ENCODE data around the gene ACRBP. TPM values are rescaled to one million over a fixed set of nuclear protein-coding genes. Genes with fewer than 3 reads are reported as not detected.

The ACRBP gene
- total and polyA plus RNA-seq, 9 donors, result 1.4 to 4.3 (median 2.3) TPM

DNA sequence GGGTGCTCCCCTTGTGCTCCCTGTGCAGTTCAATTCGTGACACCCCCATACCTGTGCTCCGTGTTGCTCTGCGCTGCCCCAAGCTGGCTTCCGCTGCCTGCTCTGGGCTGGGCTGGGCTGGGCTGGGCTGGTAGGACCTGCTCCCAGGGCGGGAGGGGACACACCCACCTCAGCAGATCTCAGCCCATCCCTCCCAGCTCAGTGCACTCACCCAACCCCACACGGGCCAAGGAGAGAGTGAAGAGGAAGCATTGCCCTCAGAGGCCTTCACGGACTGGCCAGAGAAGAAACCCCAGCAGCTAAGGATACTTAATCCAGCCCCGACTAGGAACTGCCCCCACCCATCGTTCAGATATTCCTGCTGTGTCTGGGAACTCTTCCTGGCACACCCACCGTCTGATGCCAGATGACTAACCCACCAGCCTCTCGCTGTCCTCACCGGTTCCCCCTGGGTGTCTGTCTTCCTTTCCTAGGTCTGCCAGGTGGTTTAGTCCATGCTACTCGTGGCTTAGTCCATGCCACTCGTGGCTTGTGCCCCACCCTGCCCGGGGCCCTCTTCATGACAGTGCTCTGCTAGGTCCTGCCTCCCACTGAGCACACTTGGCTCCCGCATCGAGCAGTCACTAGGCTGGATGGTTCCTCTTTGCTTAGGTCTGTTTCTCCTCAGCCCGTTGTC lies 11.2 kb downstream of the ACRBP start, which contains the start of gene LPAR5:
TSS of gene LPAR5 (minus strand) at position 104 of the 676 bp plus-strand sequence. CDS start 14,711 bp downstream, outside the sequence.
- H3K4me3 ChIP-seq (ENCODE audit: low read length), result peak within 1 kb of the TSS; percentile 1
- no peaks in the 10 kb centered on the region for H3K36me3 ChIP-seq (ENCODE audit: control insufficient read depth, insufficient read depth, low read length)
- WGBS (ENCODE audit: insufficient coverage), result 39% methylated on average over 16 of the region's 18 CpGs
- H3K27me3 ChIP-seq (ENCODE audit: control insufficient read depth, insufficient read depth, low read length), result peaks cover 4% of the 10 kb centered on the region
- H3K27ac ChIP-seq (ENCODE audit: low read length), result peak within 1 kb of the TSS; percentile 59
- H3K9me3 ChIP-seq (replicated peaks; ENCODE audit: control insufficient read depth, low read depth, low read length), result no peaks in the 10 kb centered on the region
- peaks cover 28% of the 10 kb centered on the region for H3K4me1 ChIP-seq (ENCODE audit: control insufficient read depth, insufficient read depth, low read length)
- no peak for DNase-seq

DNA sequence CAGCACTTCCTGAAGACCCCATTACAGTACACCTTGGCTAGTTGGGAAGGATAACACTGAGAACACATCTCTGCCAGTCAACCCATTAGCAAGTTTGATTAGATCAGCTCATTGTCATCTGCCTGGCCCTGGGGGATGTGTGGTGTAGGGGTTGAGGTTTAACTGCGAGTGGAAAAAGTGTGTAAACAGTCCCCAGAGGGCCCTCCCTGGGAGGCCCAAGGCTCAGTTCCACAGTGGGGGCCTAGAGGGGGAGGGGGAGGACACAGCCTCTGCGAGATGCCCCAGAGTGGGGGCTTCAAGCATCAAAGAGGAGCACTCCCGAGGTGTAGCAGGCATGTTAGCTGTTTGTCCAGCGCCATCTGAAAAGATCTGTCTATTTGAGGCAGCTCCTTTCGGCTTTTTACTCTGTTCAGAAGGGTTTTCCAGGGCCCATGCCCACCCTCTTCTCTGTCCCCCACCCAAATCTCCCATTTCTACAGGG lies 11.8 kb downstream of the ACRBP start:
- H3K27ac ChIP-seq (ENCODE audit: low read length), result peak overlapping the region; percentile 38
- 41% methylated on average over 5 of the region's 5 CpGs for WGBS (ENCODE audit: insufficient coverage)
- H3K4me1 ChIP-seq (ENCODE audit: control insufficient read depth, insufficient read depth, low read length), result peaks cover 33% of the 10 kb centered on the region
- no peak for DNase-seq
- H3K4me3 ChIP-seq (ENCODE audit: low read length), result peak overlapping the region; percentile 1
- H3K36me3 ChIP-seq (ENCODE audit: control insufficient read depth, insufficient read depth, low read length), result no peaks in the 10 kb centered on the region
- H3K27me3 ChIP-seq (ENCODE audit: control insufficient read depth, insufficient read depth, low read length), result peaks cover 4% of the 10 kb centered on the region
- H3K9me3 ChIP-seq (replicated peaks; ENCODE audit: control insufficient read depth, low read depth, low read length), result no peaks in the 10 kb centered on the region

DNA sequence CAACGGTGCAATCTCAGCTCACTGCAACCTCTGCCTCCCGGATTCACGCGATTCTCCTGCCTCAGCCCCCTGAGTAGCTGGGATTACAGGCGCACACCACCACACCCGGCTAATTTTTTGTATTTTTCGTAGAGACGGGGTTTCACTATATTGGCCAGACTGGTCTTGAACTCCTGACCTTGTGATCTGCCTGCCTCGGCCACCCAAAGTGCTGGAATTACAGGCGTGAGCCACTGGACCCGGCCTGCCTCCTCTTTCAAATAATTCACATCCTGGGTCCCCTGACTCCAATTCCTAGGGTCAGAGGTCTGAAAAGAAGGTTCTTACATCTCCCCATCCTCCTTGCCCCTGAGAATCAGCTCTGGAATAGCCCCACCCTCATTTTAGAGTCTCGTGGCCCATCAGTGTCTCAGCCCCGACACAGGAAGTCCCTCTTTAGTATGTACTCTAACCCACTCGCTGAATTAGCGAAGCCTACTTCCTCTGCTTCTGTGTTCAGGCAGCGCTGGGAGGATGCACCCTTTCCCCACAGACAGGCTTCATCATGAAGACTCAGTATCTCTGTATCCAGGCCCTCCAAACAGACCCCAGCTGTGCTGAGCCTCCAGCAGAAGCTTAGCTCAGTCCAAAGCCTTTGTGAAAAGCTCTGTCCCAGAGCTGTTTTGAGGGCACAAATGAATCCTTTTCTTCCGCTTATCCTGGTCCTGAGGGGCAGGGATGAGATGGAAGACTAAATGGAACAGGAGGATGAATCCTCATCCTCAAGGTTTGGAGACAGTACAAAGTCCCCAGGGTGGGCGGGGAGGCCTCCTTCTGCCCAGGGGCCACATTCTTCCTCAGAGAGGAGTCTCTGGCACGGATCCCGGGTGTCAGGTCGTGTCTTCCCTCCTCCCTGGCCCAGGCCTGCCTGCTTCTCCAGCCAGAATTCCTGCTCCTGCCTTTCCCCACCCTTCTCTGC lies 14.9 kb downstream of the ACRBP start:
- Histone ChIP-seq H3K9me3 (replicated peaks; ENCODE audit: control insufficient read depth, low read depth, low read length) (no peaks in the 10 kb centered on the region), H3K27ac (ENCODE audit: low read length) (peak overlapping the region; percentile 74), H3K36me3 (ENCODE audit: control insufficient read depth, insufficient read depth, low read length) (no peaks in the 10 kb centered on the region), H3K27me3 (ENCODE audit: control insufficient read depth, insufficient read depth, low read length) (peaks cover 4% of the 10 kb centered on the region), H3K4me1 (ENCODE audit: control insufficient read depth, insufficient read depth, low read length) (peaks cover 32% of the 10 kb centered on the region), H3K4me3 (ENCODE audit: low read length) (no peak overlapping the region)
- WGBS (ENCODE audit: insufficient coverage), result 36% methylated on average over 19 of the region's 21 CpGs
- DNase-seq, result peak; percentile 82

DNA sequence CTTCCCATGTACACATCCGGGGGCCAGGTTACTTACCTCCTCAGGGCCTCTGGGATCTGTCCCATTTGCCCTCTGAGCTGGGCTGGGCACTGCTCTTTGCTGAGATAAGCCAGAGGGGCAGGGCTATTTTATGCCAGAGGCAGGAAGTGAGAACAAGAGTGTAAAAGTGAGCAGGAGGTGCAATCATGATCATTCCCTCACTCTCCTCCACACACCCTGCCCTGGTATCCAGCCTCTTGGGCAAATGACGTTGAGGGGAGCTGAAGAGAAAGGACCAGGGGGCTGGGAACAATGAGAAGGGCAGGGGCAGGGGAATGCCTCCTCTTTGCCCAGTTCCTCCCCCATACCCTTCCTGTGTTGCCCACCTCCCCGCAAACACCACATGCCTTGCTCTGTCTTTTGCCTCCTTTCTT lies 15.7 kb downstream of the ACRBP start:
- H3K27ac ChIP-seq (ENCODE audit: low read length), result peak overlapping the region; percentile 74
- WGBS (ENCODE audit: insufficient coverage), result 78% methylated on average over 1 of the region's 3 CpGs
- DNase-seq, result no peak

DNA sequence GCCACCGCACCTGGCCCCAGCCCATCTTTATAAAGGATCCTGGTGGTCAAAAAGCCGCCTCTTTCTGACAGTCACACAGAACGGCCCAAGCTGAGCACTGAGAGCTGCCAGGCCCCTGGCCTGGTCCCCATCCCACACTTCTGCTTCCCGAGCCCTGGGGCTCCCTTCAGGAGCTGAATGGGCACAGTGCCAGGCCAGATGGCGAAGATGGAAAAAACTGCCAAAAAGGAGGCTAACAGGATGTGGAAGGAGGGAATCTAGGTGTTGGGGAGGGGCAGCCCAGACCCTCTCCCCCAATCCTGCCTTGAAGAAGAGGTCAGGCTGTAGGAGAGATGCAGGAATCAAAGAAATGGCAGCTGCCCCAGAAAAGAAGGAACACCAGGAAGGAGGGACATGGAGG lies 16.5 kb downstream of the ACRBP start:
- Histone ChIP-seq H3K4me1 (ENCODE audit: control insufficient read depth, insufficient read depth, low read length) (peaks cover 32% of the 10 kb centered on the region), H3K4me3 (ENCODE audit: low read length) (no peak overlapping the region), H3K9me3 (replicated peaks; ENCODE audit: control insufficient read depth, low read depth, low read length) (no peaks in the 10 kb centered on the region), H3K27me3 (ENCODE audit: control insufficient read depth, insufficient read depth, low read length) (peaks cover 4% of the 10 kb centered on the region), H3K36me3 (ENCODE audit: control insufficient read depth, insufficient read depth, low read length) (no peaks in the 10 kb centered on the region), H3K27ac (ENCODE audit: low read length) (peak overlapping the region; percentile 42)
- WGBS (ENCODE audit: insufficient coverage), result 25% methylated on average over 4 of the region's 5 CpGs
- DNase-seq, result no peak

More for the DNA sequence above, 15.7 kb downstream of the ACRBP start:
- Histone ChIP-seq H3K27me3 (ENCODE audit: control insufficient read depth, insufficient read depth, low read length) (peaks cover 6% of the 10 kb centered on the region), H3K4me3 (ENCODE audit: low read length) (no peak overlapping the region), H3K4me1 (ENCODE audit: control insufficient read depth, insufficient read depth, low read length) (peaks cover 32% of the 10 kb centered on the region), H3K36me3 (ENCODE audit: control insufficient read depth, insufficient read depth, low read length) (no peaks in the 10 kb centered on the region), H3K9me3 (replicated peaks; ENCODE audit: control insufficient read depth, low read depth, low read length) (no peaks in the 10 kb centered on the region)

DNA sequence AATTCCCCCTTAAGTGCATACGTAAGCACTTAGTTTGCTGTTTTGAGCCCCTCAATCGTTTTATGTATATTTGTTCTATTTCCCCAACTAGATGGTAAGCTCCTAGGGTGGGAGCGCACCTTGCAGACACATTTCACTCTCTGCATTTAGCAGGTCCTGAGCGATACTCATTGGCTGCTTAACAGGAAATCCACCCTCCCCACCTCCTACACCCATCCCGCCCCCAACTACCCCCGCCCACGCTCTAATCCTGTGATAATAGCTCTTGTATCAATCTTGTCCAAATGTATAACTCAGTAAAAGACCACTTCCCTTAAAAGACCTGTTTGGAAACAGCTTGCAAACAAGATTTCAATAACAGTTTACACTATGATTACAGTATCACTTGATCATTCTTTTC lies 19.6 kb downstream of the ACRBP start:
- DNase-seq, result no peak
- Histone ChIP-seq H3K4me1 (ENCODE audit: control insufficient read depth, insufficient read depth, low read length) (peaks cover 21% of the 10 kb centered on the region), H3K27ac (ENCODE audit: low read length) (no peak overlapping the region), H3K4me3 (ENCODE audit: low read length) (no peak overlapping the region), H3K36me3 (ENCODE audit: control insufficient read depth, insufficient read depth, low read length) (no peaks in the 10 kb centered on the region), H3K27me3 (ENCODE audit: control insufficient read depth, insufficient read depth, low read length) (peaks cover 4% of the 10 kb centered on the region), H3K9me3 (replicated peaks; ENCODE audit: control insufficient read depth, low read depth, low read length) (no peaks in the 10 kb centered on the region)
- 70% methylated on average over 2 of the region's 7 CpGs for WGBS (ENCODE audit: insufficient coverage)

DNA sequence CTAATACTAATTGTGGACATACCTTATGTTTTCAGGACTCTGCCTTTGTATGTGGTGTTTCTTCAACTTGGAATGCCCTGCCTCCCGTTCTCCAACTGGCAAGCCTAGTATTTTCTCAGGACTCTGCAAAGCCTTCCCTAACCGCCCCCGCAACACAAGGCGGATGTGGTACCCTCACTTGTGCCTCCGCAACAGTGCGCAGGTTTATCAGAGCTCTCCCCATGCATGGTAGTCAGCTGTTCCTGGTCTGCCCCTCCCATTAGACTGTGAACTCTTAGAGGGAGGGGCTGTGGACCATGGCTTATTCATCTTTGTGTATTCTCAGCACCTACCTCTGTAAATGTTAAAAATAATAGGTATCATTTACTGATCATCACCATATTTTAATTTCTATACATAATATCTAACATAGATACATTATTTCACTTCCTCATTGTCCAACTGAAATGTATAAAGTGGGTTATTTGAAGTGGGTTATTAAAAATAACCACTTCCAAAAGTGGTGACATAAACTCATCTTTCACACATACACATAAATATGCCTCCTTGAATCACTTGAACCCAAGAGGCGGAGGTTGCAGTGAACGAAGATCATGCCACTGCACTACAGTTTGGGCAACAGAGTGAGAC lies 20.5 kb downstream of the ACRBP start:
- no peak overlapping the region for H3K27ac ChIP-seq (ENCODE audit: low read length)
- H3K36me3 ChIP-seq (ENCODE audit: control insufficient read depth, insufficient read depth, low read length), result no peaks in the 10 kb centered on the region
- WGBS (ENCODE audit: insufficient coverage), result 74% methylated on average over 6 of the region's 8 CpGs
- no peak overlapping the region for H3K4me3 ChIP-seq (ENCODE audit: low read length)
- H3K9me3 ChIP-seq (replicated peaks; ENCODE audit: control insufficient read depth, low read depth, low read length), result no peaks in the 10 kb centered on the region
- no peak for DNase-seq
- peaks cover 14% of the 10 kb centered on the region for H3K4me1 ChIP-seq (ENCODE audit: control insufficient read depth, insufficient read depth, low read length)
- H3K27me3 ChIP-seq (ENCODE audit: control insufficient read depth, insufficient read depth, low read length), result peaks cover 4% of the 10 kb centered on the region

DNA sequence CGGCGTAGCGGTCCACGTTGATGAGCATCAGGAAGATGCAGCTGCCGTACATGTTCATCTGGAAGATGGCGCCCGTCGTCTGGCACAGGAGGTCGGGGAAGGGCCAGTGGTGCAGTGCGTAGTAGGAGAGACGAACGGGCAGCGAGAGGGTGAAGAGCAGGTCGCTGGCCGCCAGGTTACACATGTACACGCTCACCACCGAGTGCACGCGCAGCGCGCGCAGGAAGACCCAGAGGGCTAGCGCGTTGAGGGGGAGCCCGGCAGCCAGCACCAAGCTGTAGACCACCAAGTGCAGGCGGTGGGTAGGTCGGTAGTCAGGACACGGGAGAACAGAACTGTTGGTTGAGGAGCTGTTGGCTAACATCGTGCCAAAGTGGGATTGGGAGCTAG lies 26.4 kb downstream of the ACRBP start:
- DNase-seq, result no peak
- WGBS (ENCODE audit: insufficient coverage), result 79% methylated on average over 29 of the region's 29 CpGs
- peaks cover 9% of the 10 kb centered on the region for H3K27me3 ChIP-seq (ENCODE audit: control insufficient read depth, insufficient read depth, low read length)
- H3K4me3 ChIP-seq (ENCODE audit: low read length), result no peak overlapping the region
- H3K9me3 ChIP-seq (replicated peaks; ENCODE audit: control insufficient read depth, low read depth, low read length), result no peaks in the 10 kb centered on the region
- peaks cover 13% of the 10 kb centered on the region for H3K4me1 ChIP-seq (ENCODE audit: control insufficient read depth, insufficient read depth, low read length)
- no peaks in the 10 kb centered on the region for H3K36me3 ChIP-seq (ENCODE audit: control insufficient read depth, insufficient read depth, low read length)
- no peak overlapping the region for H3K27ac ChIP-seq (ENCODE audit: low read length)

DNA sequence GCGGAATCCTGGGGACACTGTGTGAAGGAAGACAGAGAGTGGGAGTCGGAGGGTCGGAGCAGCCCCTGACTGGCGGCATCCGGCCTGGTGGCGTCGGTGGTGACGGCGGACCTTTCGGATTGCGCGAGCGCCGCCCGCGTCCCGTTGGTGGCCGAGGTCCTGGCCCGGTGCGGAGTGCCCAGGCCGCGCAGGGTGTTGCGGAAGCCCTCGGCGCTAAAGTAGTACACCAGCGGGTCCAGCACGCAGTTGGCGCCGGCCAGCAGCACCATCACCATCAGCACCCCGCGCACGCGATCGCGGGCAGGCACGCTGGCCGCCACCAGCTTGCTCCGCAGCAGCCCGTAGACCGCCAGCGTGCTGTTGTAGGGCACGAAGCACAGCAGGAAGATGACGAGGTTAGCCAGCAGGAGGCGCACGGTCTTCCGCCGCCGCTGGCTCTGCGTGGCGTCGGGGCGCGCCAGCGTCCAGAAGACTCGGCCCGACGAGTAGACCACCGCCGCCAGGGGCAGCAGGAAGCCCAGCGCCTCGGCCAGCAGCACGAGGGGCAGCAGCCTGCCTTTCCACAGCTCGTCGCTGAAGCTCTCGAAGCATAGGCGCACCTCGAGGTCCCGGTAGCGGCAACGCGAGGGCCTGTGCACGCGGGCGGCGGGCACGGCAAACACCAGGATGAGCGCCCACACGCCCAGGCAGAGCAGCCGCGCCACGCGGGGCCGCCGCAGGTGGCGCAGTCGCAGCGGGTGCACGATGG lies 26.9 kb downstream of the ACRBP start:
- H3K4me3 ChIP-seq (ENCODE audit: low read length), result no peak overlapping the region
- H3K9me3 ChIP-seq (replicated peaks; ENCODE audit: control insufficient read depth, low read depth, low read length), result no peaks in the 10 kb centered on the region
- peaks cover 9% of the 10 kb centered on the region for H3K27me3 ChIP-seq (ENCODE audit: control insufficient read depth, insufficient read depth, low read length)
- peak; percentile 61 for DNase-seq
- peaks cover 13% of the 10 kb centered on the region for H3K4me1 ChIP-seq (ENCODE audit: control insufficient read depth, insufficient read depth, low read length)
- no peak overlapping the region for H3K27ac ChIP-seq (ENCODE audit: low read length)
- WGBS (ENCODE audit: insufficient coverage), result 21% methylated on average over 88 of the region's 88 CpGs
- H3K36me3 ChIP-seq (ENCODE audit: control insufficient read depth, insufficient read depth, low read length), result no peaks in the 10 kb centered on the region

Data from muscle of leg (tissue), 11 donors.